GM04504 (cell line): Measurements from ENCODE around the gene EFEMP1.
A peak's percentile ranks its signal among the peaks of the same experiment; 100 is the strongest.

Experiments
- DNase-seq: peaks from one replicate; pipeline ENCODE4 v3.0.0-alpha.2; 2012; ENCODE audit warnings: low read depth

Gene EFEMP1

GRCh38 chr2:55923091-55923981 lies at the start of gene EFEMP1:
Gene EFEMP1, minus strand, starts transcription at chr2:55923782. Its CDS starts 1,342 bp downstream, at chr2:55922440.
- DNase-seq, result no peak

- DNase-seq, result no peak
Observed at GRCh38 chr2:55970500-55970899, 46.9 kb upstream of the EFEMP1 start.

- no peak for DNase-seq
Observed at GRCh38 chr2:55968941-55969340, 45.4 kb upstream of the EFEMP1 start.

GRCh38 chr2:55966401-55967118 lies 43.0 kb upstream of the EFEMP1 start:
- no peak for DNase-seq

- DNase-seq, result no peak
Observed at GRCh38 chr2:55965966-55966365, 42.4 kb upstream of the EFEMP1 start.

GRCh38 chr2:55965276-55965675 lies 41.7 kb upstream of the EFEMP1 start:
- DNase-seq, result no peak

- DNase-seq, result no peak
Observed at GRCh38 chr2:55962915-55963314, 39.3 kb upstream of the EFEMP1 start.

GRCh38 chr2:55961318-55961911 lies 37.8 kb upstream of the EFEMP1 start:
- peak; percentile 30 for DNase-seq

- DNase-seq, result no peak
Observed at GRCh38 chr2:55958756-55959155, 35.2 kb upstream of the EFEMP1 start.

GRCh38 chr2:55957142-55957541 lies 33.6 kb upstream of the EFEMP1 start:
- no peak for DNase-seq

- peak; percentile 40 for DNase-seq
Observed at GRCh38 chr2:55954306-55955035, 30.9 kb upstream of the EFEMP1 start.

GRCh38 chr2:55952415-55952814 lies 28.8 kb upstream of the EFEMP1 start:
- DNase-seq, result no peak

GRCh38 chr2:55951533-55951932 lies 28.0 kb upstream of the EFEMP1 start:
- DNase-seq, result no peak

- DNase-seq, result no peak
Observed at GRCh38 chr2:55949613-55950012, 26.0 kb upstream of the EFEMP1 start.

GRCh38 chr2:55949211-55949610 lies 25.6 kb upstream of the EFEMP1 start:
- no peak for DNase-seq

- no peak for DNase-seq
Observed at GRCh38 chr2:55948176-55948923, 24.8 kb upstream of the EFEMP1 start.

- DNase-seq, result no peak
Observed at GRCh38 chr2:55947752-55948151, 24.2 kb upstream of the EFEMP1 start.

GRCh38 chr2:55946793-55947192 lies 23.2 kb upstream of the EFEMP1 start:
- no peak for DNase-seq

GRCh38 chr2:55943466-55943865 lies 19.9 kb upstream of the EFEMP1 start:
- DNase-seq, result no peak

- DNase-seq, result no peak
Observed at GRCh38 chr2:55936351-55936750, 12.8 kb upstream of the EFEMP1 start.

GRCh38 chr2:55934337-55934736 lies 10.8 kb upstream of the EFEMP1 start:
- DNase-seq, result no peak
